NCI-H2107 (cell line): ENCODE measurements around the gene LY6G6C.

Experiments used
- DNase-seq: peaks from one replicate; lab custom pipeline; 2025; lab: John Stamatoyannopoulos, UW

Gene LY6G6C

GRCh38 chr6:31721351-31722020 lies at the start of gene LY6G6C:
Gene LY6G6C, minus strand, starts transcription at chr6:31721746. Its CDS starts 67 bp downstream, at chr6:31721679.
- DNase-seq = no peak

- no peak for DNase-seq
Observed at GRCh38 chr6:31770860-31771259, 49.3 kb upstream of the LY6G6C start.

GRCh38 chr6:31769684-31770371 lies 48.3 kb upstream of the LY6G6C start:
- no peak for DNase-seq

GRCh38 chr6:31768363-31769257 lies 47.1 kb upstream of the LY6G6C start:
- DNase-seq = no peak

- no peak for DNase-seq
Observed at GRCh38 chr6:31767096-31767645, 45.6 kb upstream of the LY6G6C start.

- DNase-seq = no peak
Observed at GRCh38 chr6:31765910-31766794, 44.6 kb upstream of the LY6G6C start.

GRCh38 chr6:31765559-31765909 lies 44.0 kb upstream of the LY6G6C start:
- no peak for DNase-seq

GRCh38 chr6:31764198-31764597 lies 42.7 kb upstream of the LY6G6C start:
- DNase-seq = no peak

- no peak for DNase-seq
Observed at GRCh38 chr6:31763619-31763940, 42.0 kb upstream of the LY6G6C start.

- no peak for DNase-seq
Observed at GRCh38 chr6:31762878-31763618, 41.5 kb upstream of the LY6G6C start.

GRCh38 chr6:31762356-31762755 lies 40.8 kb upstream of the LY6G6C start, which contains the start of gene SAPCD1:
Gene SAPCD1, plus strand, starts transcription at chr6:31762656. Its CDS starts 399 bp downstream, at chr6:31763055.
- DNase-seq = no peak

- no peak for DNase-seq
Observed at GRCh38 chr6:31761343-31761742, 39.8 kb upstream of the LY6G6C start.

GRCh38 chr6:31760790-31761189 lies 39.2 kb upstream of the LY6G6C start:
- no peak for DNase-seq

GRCh38 chr6:31758281-31758680 lies 36.7 kb upstream of the LY6G6C start:
- DNase-seq = no peak

- DNase-seq = no peak
Observed at GRCh38 chr6:31752739-31753319, 31.3 kb upstream of the LY6G6C start.

- no peak for DNase-seq
Observed at GRCh38 chr6:31750411-31751022, 29.0 kb upstream of the LY6G6C start.

GRCh38 chr6:31749301-31750036 lies 27.9 kb upstream of the LY6G6C start:
- no peak for DNase-seq

- no peak for DNase-seq
Observed at GRCh38 chr6:31744422-31744821, 22.9 kb upstream of the LY6G6C start.

- DNase-seq = no peak
Observed at GRCh38 chr6:31742894-31743293, 21.3 kb upstream of the LY6G6C start.
